Uterus (tissue), 4 donors: ENCODE measurements around the gene SOX9. TPM values are rescaled to one million over a fixed set of nuclear protein-coding genes. Genes with fewer than 3 reads are reported as not detected.
"Not testable (repeated sequence)": the region's sequence is repeated elsewhere in the genome, so short reads cannot be mapped to it uniquely, and the experiment has no call there.

ENCODE experiments used
- DNase-seq, 2 donors: peaks; one replicate each; pipeline ENCODE4 v3.0.0-alpha.2; 2019 to 2020
- H3K27ac ChIP-seq, 2 donors: fragments of 200-600 bp; sonication (generic); 1 replicate in 1 of 2; 2 replicates in 1 of 2; pipeline ENCODE4 v1.5.1; 2016 to 2018
- H3K27me3 ChIP-seq, 2 donors: fragments of 200-600 bp; sonication (generic); one replicate each; pipeline ENCODE4 v1.5.1; 2018 to 2019; ENCODE audit warnings: control low read depth in 1 of 2
- H3K36me3 ChIP-seq, 2 donors: fragments of 200-600 bp; sonication (generic); one replicate each; pipeline ENCODE4 v1.5.1; 2019; ENCODE audit warnings: control low read depth in 1 of 2
- H3K4me1 ChIP-seq, 2 donors: fragments of 200-600 bp; sonication (generic); one replicate each; pipeline ENCODE4 v1.5.1; 2018 to 2019; ENCODE audit warnings: control low read depth in 1 of 2
- H3K4me3 ChIP-seq, 2 donors: fragments of 200-600 bp; sonication (generic); 1 replicate in 1 of 2; 2 replicates in 1 of 2; pipeline ENCODE4 v1.5.1; 2018 to 2019; ENCODE audit warnings: mild to moderate bottlenecking in 1 of 2
- H3K9me3 ChIP-seq, 2 donors: fragments of 200-600 bp; sonication (generic); one replicate each; pipeline ENCODE4 v1.5.1; 2019; ENCODE audit warnings: control low read depth in 1 of 2
- CTCF ChIP-seq, 4 experiments: fragments of 200-600 bp in 2 of 4; fragments of 450-650 bp in 2 of 4; sonication (generic) in 2 of 4; IDR thresholded peaks; one replicate each; pipeline ENCODE4 v1.5.1; 2016 to 2019; ENCODE audit warnings: antibody characterized with exemption in 4 of 4, mild to moderate bottlenecking in 2 of 4, moderate library complexity in 1 of 4
- POLR2A ChIP-seq, 2 donors: fragments of 450-650 bp; IDR thresholded peaks; one replicate each; pipeline ENCODE4 v1.6.1; 2016; ENCODE audit warnings: antibody characterized with exemption in 2 of 2, mild to moderate bottlenecking in 1 of 2, moderate library complexity in 1 of 2
- intact Hi-C: fragments of 100-400 bp; cut with DNase I; formaldehyde crosslinking; loops from one replicate; pipeline ENCODE4 v1.15.1; 2023; ENCODE audit warnings: low total_unique reads
- total RNA-seq, 4 donors: library from RNA; depleted of rRNA in 3 of 4; stranded (reverse); fragments of >200 nt in 3 of 4; gene quantifications; one replicate each; pipeline versions ENCODE4 v1.1.0 to v1.2.4, GENCODE V29; 2014 to 2023
- donor health status: DM: yes; HTN: yes; CAD: no.

The SOX9 gene
- total RNA-seq, 4 donors from 2014 or later: 1.8 to 6.8 TPM; not detected in 2

- intact Hi-C loops: no loop called here
- no peaks in the 10 kb centered on the region for H3K4me1 ChIP-seq
Observed at GRCh38 chr17:72110231-72110941, 10.4 kb upstream of the SOX9 start.

GRCh38 chr17:72110942-72111318 lies 9.9 kb upstream of the SOX9 start:
- intact Hi-C loops: no loop called here
- peaks cover 0 to 2% of the 10 kb centered on the region in 2 donors for H3K4me1 ChIP-seq
- H3K36me3 ChIP-seq: no peaks in the 10 kb centered on the region
- no peak for DNase-seq
- no peak overlapping the region for H3K4me3 ChIP-seq
- H3K27me3 ChIP-seq: peaks cover 0 to 6% of the 10 kb centered on the region in 2 donors
- TF ChIP-seq POLR2A (IDR thresholded peaks at IDR 0.05) (no peak), CTCF (IDR thresholded peaks at IDR 0.05) (no peak)
- H3K27ac ChIP-seq: no peak overlapping the region
- no peaks in the 10 kb centered on the region for H3K9me3 ChIP-seq

More at GRCh38 chr17:72110231-72110941, 10.4 kb upstream of the SOX9 start:
- TF ChIP-seq POLR2A (IDR thresholded peaks at IDR 0.05) (no peak), CTCF (IDR thresholded peaks at IDR 0.05) (no peak)
- Histone ChIP-seq H3K27me3 (peaks cover 0 to 1% of the 10 kb centered on the region in 2 donors), H3K4me3 (no peak overlapping the region), H3K36me3 (no peaks in the 10 kb centered on the region), H3K27ac (no peak overlapping the region), H3K9me3 (no peaks in the 10 kb centered on the region)
- no peak for DNase-seq

GRCh38 chr17:72111336-72111923 lies 9.4 kb upstream of the SOX9 start:
- no peak overlapping the region for H3K27ac ChIP-seq
- H3K9me3 ChIP-seq: no peaks in the 10 kb centered on the region
- peaks cover 0 to 11% of the 10 kb centered on the region in 2 donors for H3K27me3 ChIP-seq
- H3K4me1 ChIP-seq: peaks cover 0 to 4% of the 10 kb centered on the region in 2 donors
- no peaks in the 10 kb centered on the region for H3K36me3 ChIP-seq
- TF ChIP-seq CTCF (IDR thresholded peaks at IDR 0.05): no peak
- no peak for TF ChIP-seq POLR2A (IDR thresholded peaks at IDR 0.05)
- intact Hi-C loops: no loop called here
- DNase-seq: no peak
- no peak overlapping the region for H3K4me3 ChIP-seq

DNA sequence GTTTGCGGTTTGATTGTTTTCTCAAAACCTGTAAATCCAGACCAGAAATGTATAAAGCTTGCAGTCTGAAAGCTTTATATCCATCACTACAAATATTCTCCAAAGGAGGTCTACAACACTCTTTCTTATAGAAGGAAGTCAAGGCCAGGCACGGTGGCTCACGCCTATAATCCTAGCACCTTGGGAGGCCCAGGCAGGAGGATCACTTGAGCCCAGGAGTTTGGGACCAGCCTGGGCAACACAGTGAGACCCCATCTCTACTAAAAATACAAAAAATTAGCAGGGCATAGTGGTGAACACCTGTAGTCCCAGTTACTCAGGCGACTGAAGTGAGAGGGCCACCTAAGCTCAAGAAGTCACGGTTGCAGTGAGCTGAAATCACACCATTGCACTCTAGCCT lies 8.9 kb upstream of the SOX9 start:
- H3K27me3 ChIP-seq: peaks cover 0 to 16% of the 10 kb centered on the region in 2 donors
- H3K36me3 ChIP-seq, DNase-seq, H3K27ac ChIP-seq, H3K4me1 ChIP-seq, H3K9me3 ChIP-seq, H3K4me3 ChIP-seq, intact Hi-C loops: not testable (repeated sequence)

DNA sequence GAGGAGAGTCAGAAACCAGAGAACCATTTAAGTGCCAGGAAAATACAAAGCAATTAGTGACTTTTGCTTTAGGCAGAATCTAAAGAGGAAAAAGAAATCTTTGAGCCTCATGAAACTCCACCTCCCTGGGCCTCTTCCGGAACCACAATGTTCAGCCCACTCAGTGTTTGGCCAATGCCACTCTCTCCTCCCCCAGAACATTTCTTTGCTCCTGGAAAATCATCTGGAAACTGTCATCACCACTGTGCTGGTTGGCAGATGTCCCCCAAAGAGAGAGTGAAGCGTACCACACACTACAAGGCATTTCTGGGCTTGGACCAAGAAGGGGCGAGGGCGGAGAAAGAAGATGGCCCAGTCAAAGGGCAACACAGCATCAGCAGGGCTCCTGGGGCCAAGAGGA lies 7.1 kb upstream of the SOX9 start:
- DNase-seq: no peak
- Histone ChIP-seq H3K27me3 (peaks cover 2 to 35% of the 10 kb centered on the region in 2 donors), H3K9me3 (no peaks in the 10 kb centered on the region), H3K4me3 (no peak overlapping the region), H3K27ac (no peak overlapping the region), H3K36me3 (no peaks in the 10 kb centered on the region), H3K4me1 (peaks cover 0 to 18% of the 10 kb centered on the region in 2 donors)
- intact Hi-C loops: no loop called here
- TF ChIP-seq POLR2A (IDR thresholded peaks at IDR 0.05) (no peak), CTCF (IDR thresholded peaks at IDR 0.05) (no peak)
